LNCaP clone FGC (cell line): ENCODE measurements around the gene IL1RAPL1.

Experiments used
- DNase-seq: peaks from one replicate; pipeline ENCODE4 v3.0.0-alpha.2; 2011; ENCODE audit warnings: low read depth
- H3K4me3 ChIP-seq: 2 replicates; pipeline ENCODE4 v1.5.1; 2011; ENCODE audit warnings: mild to moderate bottlenecking, low read depth, low read length, control low read depth
- TF ChIP-seq, protein P1 (sequence below): IDR thresholded peaks from 2 replicates; pipeline ENCODE4 v1.5.1; 2012; ENCODE audit warnings: mild to moderate bottlenecking; ENCODE audit not compliant: control insufficient read depth, insufficient read depth; ENCODE audit errors: extremely low read depth

Gene IL1RAPL1

DNA sequence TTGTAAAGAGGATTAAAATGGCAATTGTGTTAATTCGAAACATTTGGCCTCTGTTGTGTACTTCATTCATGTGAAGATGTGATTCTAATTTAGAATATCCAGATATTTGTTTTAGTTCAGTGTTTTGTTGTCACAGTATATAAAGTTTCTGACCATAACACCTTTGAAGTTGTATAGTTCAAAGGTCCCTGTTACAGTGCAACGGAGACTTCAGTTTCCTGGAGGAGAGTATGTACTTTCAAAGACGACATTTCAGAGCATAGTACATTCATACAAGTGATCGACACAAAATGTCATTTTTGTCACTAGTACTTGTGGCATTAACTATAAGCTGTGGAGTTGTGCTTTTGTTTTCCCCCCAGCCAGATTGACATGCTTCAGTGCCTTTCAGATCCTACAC is 1255.3 kb downstream of the IL1RAPL1 start:
- no peak for DNase-seq
- TF ChIP-seq, protein P1, sequence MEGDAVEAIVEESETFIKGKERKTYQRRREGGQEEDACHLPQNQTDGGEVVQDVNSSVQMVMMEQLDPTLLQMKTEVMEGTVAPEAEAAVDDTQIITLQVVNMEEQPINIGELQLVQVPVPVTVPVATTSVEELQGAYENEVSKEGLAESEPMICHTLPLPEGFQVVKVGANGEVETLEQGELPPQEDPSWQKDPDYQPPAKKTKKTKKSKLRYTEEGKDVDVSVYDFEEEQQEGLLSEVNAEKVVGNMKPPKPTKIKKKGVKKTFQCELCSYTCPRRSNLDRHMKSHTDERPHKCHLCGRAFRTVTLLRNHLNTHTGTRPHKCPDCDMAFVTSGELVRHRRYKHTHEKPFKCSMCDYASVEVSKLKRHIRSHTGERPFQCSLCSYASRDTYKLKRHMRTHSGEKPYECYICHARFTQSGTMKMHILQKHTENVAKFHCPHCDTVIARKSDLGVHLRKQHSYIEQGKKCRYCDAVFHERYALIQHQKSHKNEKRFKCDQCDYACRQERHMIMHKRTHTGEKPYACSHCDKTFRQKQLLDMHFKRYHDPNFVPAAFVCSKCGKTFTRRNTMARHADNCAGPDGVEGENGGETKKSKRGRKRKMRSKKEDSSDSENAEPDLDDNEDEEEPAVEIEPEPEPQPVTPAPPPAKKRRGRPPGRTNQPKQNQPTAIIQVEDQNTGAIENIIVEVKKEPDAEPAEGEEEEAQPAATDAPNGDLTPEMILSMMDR: no peak
- no peak overlapping the region for H3K4me3 ChIP-seq

DNA sequence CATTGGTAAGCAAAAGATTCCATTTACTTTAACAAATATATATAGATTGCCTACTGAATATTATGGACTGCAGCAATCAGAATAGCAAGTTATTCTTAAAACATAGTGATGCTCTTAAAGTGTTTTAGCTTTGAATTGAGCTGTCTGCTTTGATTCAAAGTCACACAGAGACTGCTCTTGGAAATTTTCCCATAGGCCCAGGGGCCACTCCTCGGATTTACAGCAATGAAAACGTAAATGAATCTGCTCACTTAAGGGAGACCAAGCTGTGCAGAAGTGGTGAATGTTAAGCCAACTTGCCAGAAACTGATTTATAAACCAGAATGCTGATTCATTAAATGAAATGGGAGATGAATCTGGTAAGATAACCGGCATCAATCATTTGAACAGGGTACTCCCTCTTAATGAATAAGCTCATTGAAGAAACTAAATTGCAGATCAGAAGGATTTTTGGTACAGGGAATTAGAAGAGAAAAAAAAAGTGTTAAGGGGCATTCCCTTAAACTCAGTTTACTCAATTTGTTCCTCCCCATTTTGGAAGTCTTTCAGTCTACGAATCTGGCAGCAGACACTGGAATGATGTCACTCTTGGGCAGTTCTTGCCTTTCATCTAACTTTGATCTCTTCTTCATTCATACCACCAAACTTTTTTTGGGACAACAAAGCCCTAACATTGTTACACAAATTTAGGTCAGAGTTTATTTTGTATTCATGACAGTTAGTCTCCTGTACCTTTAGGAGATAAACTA is 1264.8 kb downstream of the IL1RAPL1 start:
- no peak for DNase-seq
- TF ChIP-seq, protein P1: no peak
- H3K4me3 ChIP-seq: no peak overlapping the region

DNA sequence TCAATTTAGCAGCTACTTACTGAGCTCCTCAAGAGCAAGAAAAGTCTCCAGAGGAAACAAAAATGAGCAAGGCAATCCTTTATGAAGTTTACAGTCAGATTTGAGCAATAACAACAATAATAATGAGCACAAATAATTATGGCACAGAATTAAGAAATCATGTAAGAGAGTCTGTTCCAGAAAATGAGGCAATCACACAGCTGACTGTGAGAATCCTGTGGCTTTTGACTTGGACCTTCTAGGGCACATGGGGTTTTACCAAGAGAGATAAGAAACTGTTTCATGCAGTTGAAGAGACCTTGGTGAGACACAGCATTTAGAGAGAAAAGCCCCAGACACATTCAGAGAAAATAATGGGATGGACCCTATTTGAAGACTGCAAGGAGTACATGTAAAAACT is 1265.5 kb downstream of the IL1RAPL1 start:
- no peak for DNase-seq
- no peak overlapping the region for H3K4me3 ChIP-seq
- TF ChIP-seq, protein P1: no peak

DNA sequence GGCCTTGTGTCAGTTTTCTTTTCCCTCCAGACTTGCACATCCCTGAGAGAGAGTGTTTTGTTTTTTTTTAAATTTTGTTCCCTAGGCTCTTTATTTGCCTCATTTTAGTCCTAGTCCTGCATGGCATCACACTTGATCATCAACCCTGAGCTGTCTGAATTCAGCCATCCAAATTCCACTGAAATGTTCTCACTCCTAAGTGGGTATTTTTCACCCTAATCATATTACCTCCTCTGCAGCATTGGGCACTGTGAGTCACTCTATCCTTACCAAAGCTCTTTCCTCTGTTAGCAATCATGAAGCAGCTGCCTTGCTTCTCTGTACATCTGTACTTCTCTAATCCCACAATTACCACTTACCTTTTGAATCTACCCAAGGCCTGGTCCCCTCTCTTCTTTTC is 1271.5 kb downstream of the IL1RAPL1 start:
- H3K4me3 ChIP-seq: no peak overlapping the region
- DNase-seq: no peak
- TF ChIP-seq, protein P1: no peak

DNA sequence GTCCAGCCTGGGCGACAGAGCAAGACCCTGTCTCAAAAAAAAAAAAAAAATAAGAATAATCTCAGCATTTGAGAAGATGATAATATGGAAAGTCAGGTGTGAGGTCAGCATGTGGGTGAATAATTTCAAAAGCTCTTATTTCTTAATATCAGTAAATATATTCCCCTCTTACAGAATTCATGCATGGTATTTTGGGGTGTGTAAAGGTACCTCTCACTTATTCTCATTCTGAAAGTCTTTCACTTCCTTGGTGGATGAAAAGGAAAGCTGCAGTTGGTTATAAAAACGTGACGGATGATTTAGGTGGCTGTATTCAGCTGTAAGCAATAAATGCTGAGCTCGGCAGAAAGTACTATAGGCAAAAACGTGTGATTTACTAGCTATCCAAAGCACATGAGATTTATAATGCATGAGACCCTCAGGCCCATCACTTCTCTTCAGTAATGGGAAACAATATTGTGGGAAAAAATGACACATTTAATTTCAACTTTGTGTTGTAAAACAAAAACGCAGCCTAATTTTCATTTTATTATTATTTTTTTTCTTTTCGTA is 1275.0 kb downstream of the IL1RAPL1 start:
- no peak overlapping the region for H3K4me3 ChIP-seq
- TF ChIP-seq, protein P1: no peak
- DNase-seq: no peak

DNA sequence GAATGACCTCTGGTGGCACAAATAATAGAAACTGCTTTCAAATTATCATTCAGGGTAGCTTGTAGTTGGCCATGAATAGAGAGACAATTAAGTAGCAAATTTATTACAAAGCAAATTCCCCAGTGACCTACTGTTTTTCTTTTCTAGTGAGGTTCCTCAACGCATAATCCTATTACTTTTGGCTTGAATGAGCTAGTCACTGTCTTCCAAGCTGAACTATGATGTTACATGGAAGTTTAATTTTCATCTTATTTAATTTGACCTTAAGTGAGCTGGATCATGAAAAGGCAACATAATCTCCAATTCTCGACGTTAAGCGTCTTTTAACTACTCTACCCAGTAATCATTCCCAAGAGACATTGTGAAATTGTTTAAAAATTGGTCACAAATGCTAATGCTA is 1280.7 kb downstream of the IL1RAPL1 start:
- TF ChIP-seq, protein P1: no peak
- no peak for DNase-seq
- no peak overlapping the region for H3K4me3 ChIP-seq

DNA sequence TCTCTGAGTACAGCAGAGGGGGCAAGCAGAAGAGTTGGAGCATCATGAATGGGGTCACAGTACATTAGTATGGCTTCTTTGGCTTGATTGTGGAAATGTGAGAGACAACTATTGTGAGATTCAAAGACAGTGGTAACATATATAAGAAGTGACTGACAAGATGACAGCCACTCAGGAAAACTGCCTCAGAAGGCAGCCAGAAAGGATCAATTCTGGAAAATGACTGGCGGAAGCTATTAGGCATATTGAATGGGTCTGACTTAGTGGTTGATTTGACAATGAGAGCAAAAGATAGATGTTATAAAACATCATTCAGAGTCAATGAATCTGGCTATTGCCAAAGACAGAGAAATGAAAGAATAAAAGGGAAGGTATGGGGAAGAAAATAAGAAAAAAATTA is 1282.6 kb downstream of the IL1RAPL1 start:
- H3K4me3 ChIP-seq: no peak overlapping the region
- DNase-seq: no peak
- TF ChIP-seq, protein P1: no peak
